SU-DHL-6 (cell line): ENCODE measurements around the gene GUCA2A.
"Not testable (repeated sequence)": the region's sequence is repeated elsewhere in the genome, so short reads cannot be mapped to it uniquely, and the experiment has no call there.

Source experiments
- H2AFZ ChIP-seq: fragments of 200-600 bp; sonication (generic); 2 replicates; pipeline ENCODE4 v1.6.1; 2014; ENCODE audit warnings: low read depth, mild to moderate bottlenecking, moderate library complexity, mixed read lengths, antibody characterized with exemption, low read length; ENCODE audit not compliant: severe bottlenecking
- H3F3A ChIP-seq: fragments of 200-600 bp; shearing (Covaris generic); 2 replicates; pipeline ENCODE4 v1.6.0; 2016; ENCODE audit warnings: antibody characterized with exemption, mild to moderate bottlenecking; ENCODE audit not compliant: insufficient read depth
- H3K27ac ChIP-seq: fragments of 200-600 bp; sonication (generic); 2 replicates; pipeline ENCODE4 v1.5.1; 2016; ENCODE audit warnings: low read depth, mild to moderate bottlenecking, low read length, moderate library complexity, mixed read lengths
- H3K27me3 ChIP-seq: fragments of 200-600 bp; sonication (generic), shearing (Covaris generic); 2 replicates; pipeline ENCODE4 v1.6.0; 2014; ENCODE audit warnings: mild to moderate bottlenecking, low read length
- H3K36me3 ChIP-seq: fragments of 200-600 bp; sonication (generic); 2 replicates; pipeline ENCODE4 v1.6.1; 2014; ENCODE audit warnings: mild to moderate bottlenecking, low read length, mixed read lengths
- H3K4me2 ChIP-seq: fragments of 300-600, 200-600 bp; shearing (Covaris generic), sonication (generic); 2 replicates; pipeline ENCODE4 v1.6.0; 2014; ENCODE audit warnings: low read length, low read depth, mild to moderate bottlenecking; ENCODE audit not compliant: poor library complexity, severe bottlenecking
- H3K4me3 ChIP-seq: fragments of 200-600 bp; sonication (generic); 2 replicates; pipeline ENCODE4 v1.5.1; 2014; ENCODE audit warnings: antibody characterized with exemption, low read length, mild to moderate bottlenecking, mixed read lengths; ENCODE audit not compliant: insufficient read depth, poor library complexity, severe bottlenecking
- H3K79me2 ChIP-seq: fragments of 200-600 bp; sonication (generic); 2 replicates; pipeline ENCODE4 v1.6.1; 2014; ENCODE audit warnings: mild to moderate bottlenecking, low read length, moderate library complexity; ENCODE audit not compliant: insufficient read depth
- H3K9ac ChIP-seq: fragments of 200-600 bp; sonication (generic); 2 replicates; pipeline ENCODE4 v1.7.0; 2014; ENCODE audit warnings: mild to moderate bottlenecking, low read length
- H3K9me2 ChIP-seq: fragments of 200-600 bp; sonication (generic); replicated peaks from 2 replicates; pipeline ENCODE4 v1.6.1; 2014; ENCODE audit warnings: low read length; ENCODE audit not compliant: insufficient read depth
- H3K9me3 ChIP-seq: fragments of 200-600 bp; sonication (generic); 2 replicates; pipeline ENCODE4 v1.6.1; 2014; ENCODE audit warnings: low read length, mixed read lengths; ENCODE audit not compliant: insufficient read depth
- H4K20me1 ChIP-seq: fragments of 200-600 bp; sonication (generic); 2 replicates; pipeline ENCODE4 v1.6.1; 2014; ENCODE audit warnings: low read depth, mild to moderate bottlenecking, antibody characterized with exemption, low read length, moderate library complexity, mixed read lengths
- EZH2phosphoT487 ChIP-seq: fragments of 200-600 bp; sonication (generic), shearing (Covaris generic); conservative IDR thresholded peaks from 2 replicates; pipeline ENCODE4 v1.6.1; 2018; ENCODE audit warnings: mild to moderate bottlenecking, antibody characterized with exemption, low read length, moderate library complexity, mixed read lengths
- TF ChIP-seq, protein P1 (sequence below): fragments of 200-600 bp; sonication (generic); IDR thresholded peaks from one replicate; pipeline ENCODE4 v1.5.1; 2017; ENCODE audit warnings: antibody characterized with exemption, mild to moderate bottlenecking, low read length, moderate library complexity; ENCODE audit not compliant: insufficient read depth, poor library complexity, severe bottlenecking

GUCA2A gene

DNA sequence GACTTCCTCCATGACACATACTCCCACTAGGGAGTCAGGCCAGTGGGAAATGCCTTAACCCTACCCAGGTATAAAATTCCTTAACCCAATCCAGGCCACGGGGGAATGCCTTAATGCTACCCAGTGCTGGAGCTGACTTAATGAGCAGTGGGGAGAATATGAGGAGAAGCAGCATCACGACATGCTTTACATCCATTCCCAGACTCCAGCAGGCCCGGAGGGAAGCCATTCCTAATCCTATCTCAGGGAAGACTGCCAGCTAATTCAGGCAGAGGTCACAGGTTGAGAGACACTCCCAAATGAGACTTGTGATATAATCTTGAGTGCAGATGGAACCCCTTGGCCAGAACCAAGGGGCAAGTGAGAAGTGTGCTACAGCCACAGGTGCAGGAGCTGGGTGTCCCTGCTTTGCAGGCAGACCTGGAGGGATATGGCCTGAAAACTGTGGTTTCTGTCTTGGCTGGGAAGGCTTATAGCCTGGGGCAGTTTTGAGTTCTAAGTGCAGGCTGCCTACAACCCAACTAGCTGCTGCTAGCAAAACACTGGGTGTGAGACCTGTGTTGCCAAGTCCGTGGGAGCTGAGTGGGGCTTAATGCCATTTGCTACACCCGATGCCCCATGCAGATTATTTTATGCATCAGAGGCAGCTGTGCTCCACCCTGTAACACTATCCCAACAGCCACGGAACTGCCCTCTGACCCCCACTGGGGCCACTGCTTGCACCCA lies 45.1 kb upstream of the GUCA2A start:
- Histone ChIP-seq H3K9me2 (no peaks in the 10 kb centered on the region), H3K4me2 (no peak overlapping the region), H4K20me1 (no peaks in the 10 kb centered on the region), H3K36me3 (peaks cover 8% of the 10 kb centered on the region; the same call in 1 of the 2 replicates), H3K4me3 (no peak overlapping the region), H3F3A (0 out of 2 replicates have a peak, but pooled peaks cover under 1% of the 10 kb centered on the region), H2AFZ (no peak overlapping the region), H3K9ac (no peak overlapping the region), H3K79me2 (peaks cover 68% of the 10 kb centered on the region), H3K27ac (no peak overlapping the region), H3K9me3 (no peaks in the 10 kb centered on the region), H3K27me3 (no peaks in the 10 kb centered on the region)
- TF ChIP-seq EZH2phosphoT487: no peak
- TF ChIP-seq, protein P1, sequence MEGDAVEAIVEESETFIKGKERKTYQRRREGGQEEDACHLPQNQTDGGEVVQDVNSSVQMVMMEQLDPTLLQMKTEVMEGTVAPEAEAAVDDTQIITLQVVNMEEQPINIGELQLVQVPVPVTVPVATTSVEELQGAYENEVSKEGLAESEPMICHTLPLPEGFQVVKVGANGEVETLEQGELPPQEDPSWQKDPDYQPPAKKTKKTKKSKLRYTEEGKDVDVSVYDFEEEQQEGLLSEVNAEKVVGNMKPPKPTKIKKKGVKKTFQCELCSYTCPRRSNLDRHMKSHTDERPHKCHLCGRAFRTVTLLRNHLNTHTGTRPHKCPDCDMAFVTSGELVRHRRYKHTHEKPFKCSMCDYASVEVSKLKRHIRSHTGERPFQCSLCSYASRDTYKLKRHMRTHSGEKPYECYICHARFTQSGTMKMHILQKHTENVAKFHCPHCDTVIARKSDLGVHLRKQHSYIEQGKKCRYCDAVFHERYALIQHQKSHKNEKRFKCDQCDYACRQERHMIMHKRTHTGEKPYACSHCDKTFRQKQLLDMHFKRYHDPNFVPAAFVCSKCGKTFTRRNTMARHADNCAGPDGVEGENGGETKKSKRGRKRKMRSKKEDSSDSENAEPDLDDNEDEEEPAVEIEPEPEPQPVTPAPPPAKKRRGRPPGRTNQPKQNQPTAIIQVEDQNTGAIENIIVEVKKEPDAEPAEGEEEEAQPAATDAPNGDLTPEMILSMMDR: no peak

DNA sequence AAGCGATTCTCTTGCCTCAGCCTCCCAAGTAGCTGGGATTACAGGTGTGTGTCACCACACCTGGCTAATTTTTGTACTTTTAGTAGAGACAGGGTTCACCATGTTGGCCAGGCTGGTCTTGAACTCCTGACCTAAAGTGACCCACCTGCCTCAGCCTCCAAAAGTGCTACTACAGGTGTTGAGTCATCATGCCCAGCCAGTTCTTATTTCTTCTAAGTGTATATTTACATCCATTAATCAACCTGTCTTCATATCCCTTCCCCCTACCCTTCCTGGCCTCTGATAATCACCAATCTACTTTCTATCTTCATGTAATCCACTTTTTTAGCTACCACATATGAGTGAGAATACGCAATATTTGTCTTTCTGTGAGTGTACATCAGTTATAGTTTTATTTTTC lies 42.4 kb upstream of the GUCA2A start:
- H3K27me3 ChIP-seq, H3K27ac ChIP-seq, H3K9me3 ChIP-seq, H2AFZ ChIP-seq, H3K9me2 ChIP-seq, H3F3A ChIP-seq, H3K4me2 ChIP-seq, H3K9ac ChIP-seq, H3K4me3 ChIP-seq, H4K20me1 ChIP-seq: not testable (repeated sequence)
- Histone ChIP-seq H3K79me2 (peaks cover 48% of the 10 kb centered on the region), H3K36me3 (peaks cover 13% of the 10 kb centered on the region; the same call in 1 of the 2 replicates)

DNA sequence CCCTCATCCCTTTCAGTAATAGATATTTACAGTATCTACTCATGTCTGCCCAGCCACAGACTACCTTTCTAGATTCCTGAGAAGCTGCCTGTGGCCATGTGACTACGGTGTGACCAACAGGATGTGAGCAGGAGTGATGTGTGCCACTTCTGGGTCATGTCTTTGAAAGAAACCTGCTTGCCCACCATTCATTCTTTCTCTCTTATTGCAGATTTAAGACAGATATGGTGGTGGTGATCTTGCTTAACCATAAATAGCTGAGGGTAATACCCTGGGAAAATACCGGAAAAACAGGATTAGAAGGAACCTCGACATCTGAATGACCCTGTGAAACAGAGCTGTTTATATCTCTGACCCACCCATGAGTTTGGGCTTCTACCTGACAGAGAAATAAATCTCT lies 41.6 kb upstream of the GUCA2A start:
- H3K4me3 ChIP-seq: no peak overlapping the region
- H3K79me2 ChIP-seq: peaks cover 40% of the 10 kb centered on the region
- no peak overlapping the region for H3K4me2 ChIP-seq
- H3K27me3 ChIP-seq: no peaks in the 10 kb centered on the region
- no peak overlapping the region for H3K9ac ChIP-seq
- H3K9me2 ChIP-seq: no peaks in the 10 kb centered on the region
- no peaks in the 10 kb centered on the region for H3F3A ChIP-seq
- no peak overlapping the region for H3K27ac ChIP-seq
- H4K20me1 ChIP-seq: no peaks in the 10 kb centered on the region
- no peak for TF ChIP-seq EZH2phosphoT487
- TF ChIP-seq, protein P1: no peak
- no peak overlapping the region for H2AFZ ChIP-seq
- H3K36me3 ChIP-seq: peaks cover 17% of the 10 kb centered on the region; the same call in 1 of the 2 replicates
- no peaks in the 10 kb centered on the region for H3K9me3 ChIP-seq

DNA sequence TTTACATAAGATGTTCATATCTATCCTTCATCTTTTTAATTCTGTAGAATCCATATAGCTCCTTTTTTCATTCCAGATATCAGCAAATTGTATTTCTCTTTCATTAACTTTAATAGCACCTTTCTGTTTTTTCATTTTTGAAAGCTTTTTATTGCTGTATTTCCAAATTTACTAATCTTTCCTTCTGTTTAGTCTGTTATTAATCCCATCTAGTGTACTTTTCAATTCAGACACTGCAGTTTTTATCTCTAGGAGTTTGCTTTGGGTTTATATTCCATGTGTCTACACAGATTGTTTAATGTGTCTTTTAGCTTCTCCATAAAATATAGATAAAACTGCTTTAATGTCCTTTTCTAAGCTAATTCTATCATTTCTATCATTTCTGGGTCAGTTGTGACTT lies 37.4 kb upstream of the GUCA2A start:
- peaks cover 20% of the 10 kb centered on the region; the same call in 1 of the 2 replicates for H3K36me3 ChIP-seq
- no peaks in the 10 kb centered on the region for H3F3A ChIP-seq
- no peak overlapping the region for H3K4me3 ChIP-seq
- H2AFZ ChIP-seq: no peak overlapping the region
- TF ChIP-seq, protein P1: no peak
- TF ChIP-seq EZH2phosphoT487: no peak
- no peaks in the 10 kb centered on the region for H3K9me2 ChIP-seq
- no peaks in the 10 kb centered on the region for H3K9me3 ChIP-seq
- H3K9ac ChIP-seq: no peak overlapping the region
- no peaks in the 10 kb centered on the region for H3K27me3 ChIP-seq
- H3K4me2 ChIP-seq: no peak overlapping the region
- no peak overlapping the region for H3K27ac ChIP-seq
- H3K79me2 ChIP-seq: peaks cover 4% of the 10 kb centered on the region; the same call in 1 of the 2 replicates
- no peaks in the 10 kb centered on the region for H4K20me1 ChIP-seq
